ENCODE data around the gene CENPW.

GRCh38 chr6:126374372-126374771 is 34.5 kb downstream of the CENPW start:
- TF ChIP-seq EP300 (IDR thresholded peaks at IDR 0.05; ENCODE audit: low read depth) = no peak
- no peak for TF ChIP-seq CTCF (IDR thresholded peaks at IDR 0.05)
- TF ChIP-seq POLR2A (IDR thresholded peaks at IDR 0.05) = no peak
- no peak for TF ChIP-seq POLR2AphosphoS5 (IDR thresholded peaks at IDR 0.05)

All from transverse colon (tissue), 4 donors.